GM12872 (cell line): ENCODE data around the gene OR51V1.

Experiments used
- CTCF ChIP-seq: IDR thresholded peaks from 3 replicates; pipeline ENCODE4 v1.5.1; 2011; ENCODE audit warnings: low read depth, mild to moderate bottlenecking, low read length, moderate library complexity; ENCODE audit not compliant: insufficient read depth

The OR51V1 gene

GRCh38 chr11:5242933-5243815 is 42.7 kb upstream of the OR51V1 start:
- TF ChIP-seq CTCF, result no peak

GRCh38 chr11:5242208-5242607 is 41.7 kb upstream of the OR51V1 start:
- TF ChIP-seq CTCF, result no peak

- TF ChIP-seq CTCF, result no peak
Observed at GRCh38 chr11:5241458-5241857, 41.0 kb upstream of the OR51V1 start.

- no peak for TF ChIP-seq CTCF
Observed at GRCh38 chr11:5240458-5240857, 40.0 kb upstream of the OR51V1 start.

- TF ChIP-seq CTCF, result no peak
Observed at GRCh38 chr11:5240056-5240455, 39.6 kb upstream of the OR51V1 start.

- no peak for TF ChIP-seq CTCF
Observed at GRCh38 chr11:5239046-5239445, 38.6 kb upstream of the OR51V1 start.

- TF ChIP-seq CTCF, result no peak
Observed at GRCh38 chr11:5238486-5238885, 38.0 kb upstream of the OR51V1 start.

- no peak for TF ChIP-seq CTCF
Observed at GRCh38 chr11:5237420-5237819, 36.9 kb upstream of the OR51V1 start.
